ENCODE data around the gene EHD4.
A peak's percentile ranks its signal among the peaks of the same experiment; 100 is the strongest.

Gene EHD4

DNA sequence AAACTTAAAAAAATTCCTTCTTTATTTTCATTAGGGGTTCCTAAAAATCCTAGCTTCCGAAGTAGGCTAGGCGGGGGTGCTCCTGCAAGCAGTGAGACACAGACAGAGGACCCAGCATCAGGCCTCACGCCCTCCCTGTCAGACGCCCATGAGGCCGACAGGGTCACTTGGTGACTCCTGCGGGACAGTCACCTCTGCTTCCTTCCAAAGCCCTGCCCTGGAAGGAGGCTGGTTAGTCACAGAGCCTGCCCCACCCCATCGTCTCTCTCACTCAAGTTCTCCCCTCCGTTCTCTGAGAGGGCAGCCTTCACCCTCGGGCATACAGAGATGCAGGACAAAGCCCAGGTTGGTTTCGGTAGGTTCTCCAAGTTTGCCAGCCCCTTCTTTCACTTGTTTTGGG is 38.6 kb downstream of the EHD4 start:
- peak in 1 of 2 experiments; percentile 39 for DNase-seq

- DNase-seq = no peak
Observed at GRCh38 chr15:41933326-41933725, 39.0 kb downstream of the EHD4 start.

DNA sequence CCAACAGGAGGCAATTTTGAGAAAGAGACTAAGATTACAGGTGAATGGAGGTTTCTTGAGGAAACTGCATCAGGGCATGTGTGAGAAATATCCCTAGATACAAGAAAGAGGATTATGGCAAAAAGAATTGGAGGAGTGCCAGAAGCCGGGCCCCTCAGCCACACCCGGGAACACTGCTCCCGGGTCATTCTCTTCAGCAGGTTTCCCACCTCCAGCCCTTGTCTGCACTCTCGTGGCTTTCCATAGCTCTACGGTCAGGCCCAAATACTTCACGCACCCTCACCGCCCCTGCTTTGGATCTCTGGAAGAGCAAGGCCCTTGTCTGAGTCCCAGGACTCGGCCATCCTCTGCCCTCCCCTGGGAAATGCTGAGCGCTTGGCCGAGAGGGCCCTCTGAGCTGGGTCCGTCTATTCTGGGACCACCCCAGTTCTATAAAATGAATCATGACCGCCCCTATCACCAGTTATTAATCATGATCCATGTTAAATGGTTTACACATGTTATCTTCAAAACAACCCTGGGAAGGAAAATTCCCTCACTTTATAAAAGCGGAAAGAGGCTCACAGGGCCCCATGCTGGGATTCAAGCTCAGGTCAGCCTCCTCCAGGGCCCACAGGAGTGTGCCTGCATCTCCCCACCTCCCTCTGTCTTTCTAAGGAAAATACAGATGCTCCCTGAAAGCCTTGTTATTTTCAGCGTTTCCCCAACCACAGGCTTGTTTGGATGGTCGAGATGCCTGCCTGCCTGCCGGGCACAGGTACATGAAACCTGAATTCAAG is 39.7 kb downstream of the EHD4 start:
- no peak for DNase-seq

DNA sequence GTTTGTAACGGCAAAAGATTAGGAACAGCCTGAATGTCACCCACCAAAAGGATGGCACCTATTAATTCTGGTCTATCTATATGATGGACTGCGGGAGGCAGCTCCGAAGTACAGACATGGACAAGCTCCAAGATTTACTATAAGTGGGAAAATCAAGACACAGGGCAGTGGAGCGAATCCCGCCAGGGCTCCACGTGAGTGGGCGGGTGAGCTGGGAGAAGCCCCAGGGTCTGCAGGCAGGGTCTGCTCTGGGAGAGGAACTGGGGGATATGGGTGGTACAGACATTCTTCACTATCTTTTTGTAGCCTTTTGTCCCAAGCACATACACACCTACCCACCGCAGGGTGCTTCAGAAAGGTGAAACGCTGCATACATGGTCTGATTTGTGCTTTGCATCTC is 40.3 kb downstream of the EHD4 start:
- DNase-seq = no peak

- no peak for DNase-seq
Observed at GRCh38 chr15:41930867-41931222, 41.5 kb downstream of the EHD4 start.

DNA sequence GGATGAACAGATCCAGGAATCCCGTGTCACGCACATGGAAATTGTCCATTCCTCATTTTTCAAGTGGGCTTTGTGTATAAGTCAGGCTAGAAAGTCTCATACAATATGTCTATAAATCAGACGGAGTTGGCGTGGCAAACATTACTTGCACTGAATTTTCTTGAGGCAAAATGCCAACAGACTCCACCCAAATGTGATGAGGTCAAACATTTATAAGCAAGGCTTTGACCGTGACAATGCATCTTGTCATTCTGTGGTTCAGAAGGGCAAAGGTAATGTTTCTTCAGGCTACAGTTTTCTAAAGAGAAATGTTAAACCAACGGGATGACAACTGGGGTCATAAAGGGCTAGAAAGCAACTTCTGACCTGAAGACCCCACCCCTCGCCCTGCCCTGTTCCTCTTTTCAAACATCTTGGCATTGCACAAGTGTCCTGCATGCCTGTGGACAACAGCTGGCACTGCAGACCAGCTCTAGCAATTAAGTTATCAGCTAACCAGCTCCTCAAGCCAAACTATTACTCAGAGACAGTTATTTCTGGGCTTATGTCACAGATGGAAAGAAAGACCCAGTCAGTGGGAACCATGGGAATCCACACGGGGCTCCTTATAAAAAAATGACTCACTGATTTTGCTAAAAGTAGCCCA is 42.0 kb downstream of the EHD4 start:
- peak in 1 of 2 experiments; percentile 33 for DNase-seq

- no peak for DNase-seq
Observed at GRCh38 chr15:41928637-41929620, 43.4 kb downstream of the EHD4 start.

GRCh38 chr15:41928100-41928499 is 44.3 kb downstream of the EHD4 start:
- no peak for DNase-seq

DNA sequence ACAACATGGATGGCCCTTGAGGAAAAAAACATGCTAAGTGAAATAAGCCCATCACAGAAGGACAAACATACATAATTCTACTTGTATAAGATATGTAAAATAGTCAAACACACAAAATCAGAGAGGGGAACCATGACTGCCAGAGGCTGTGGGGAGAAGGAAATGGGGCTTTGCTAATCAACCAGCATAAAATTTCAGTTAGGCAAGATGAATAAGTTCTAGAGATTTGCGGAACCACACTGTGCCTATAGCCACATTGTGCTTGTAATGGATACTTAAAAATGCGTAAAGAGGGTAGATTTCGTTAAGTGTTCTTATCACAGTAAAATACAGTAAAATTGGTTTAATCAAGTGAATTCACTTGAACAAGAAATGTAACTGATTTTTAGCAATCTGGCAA is 44.8 kb downstream of the EHD4 start:
- no peak for DNase-seq

DNA sequence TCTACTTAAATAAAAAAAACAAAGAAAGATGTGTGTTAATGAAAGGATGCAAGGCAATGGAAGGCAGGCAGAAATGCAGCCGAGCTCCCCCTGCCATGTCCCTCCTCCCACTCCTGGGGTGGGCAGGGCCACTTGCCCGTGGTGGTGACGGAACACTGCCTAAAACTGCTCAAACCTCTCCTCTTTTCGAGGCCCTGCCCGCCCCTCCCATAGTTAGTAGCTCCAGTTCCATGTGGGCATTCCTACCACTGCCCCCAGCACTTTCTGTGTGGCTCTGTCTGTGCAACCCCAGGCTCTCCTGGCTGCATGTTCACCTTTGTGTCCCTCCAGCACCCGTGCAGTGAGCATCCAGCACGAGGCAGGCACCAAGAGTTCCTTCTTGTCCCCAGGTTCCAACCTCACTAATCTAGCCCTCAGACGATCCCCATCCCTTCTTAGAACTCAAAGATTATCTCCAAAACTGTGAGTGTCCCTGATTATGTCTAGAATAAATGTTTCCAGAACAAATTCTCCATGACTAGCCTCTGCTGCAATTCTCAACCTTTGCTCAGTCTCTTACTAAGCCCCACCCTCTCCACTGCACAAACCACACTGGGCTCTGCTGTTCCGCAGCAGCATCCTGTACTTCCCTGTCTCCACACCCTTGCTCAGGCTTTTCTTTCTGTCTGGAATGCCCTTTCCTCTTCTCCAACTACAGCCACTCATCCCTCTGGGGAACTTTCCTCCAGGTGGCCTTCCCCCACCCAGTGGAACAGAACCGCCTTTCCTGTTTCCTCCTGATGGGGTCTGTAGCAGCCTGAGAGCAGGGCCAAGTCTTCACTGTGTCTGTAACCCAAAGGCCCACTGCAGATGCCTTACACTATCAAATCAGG is 45.9 kb downstream of the EHD4 start:
- DNase-seq = no peak

DNA sequence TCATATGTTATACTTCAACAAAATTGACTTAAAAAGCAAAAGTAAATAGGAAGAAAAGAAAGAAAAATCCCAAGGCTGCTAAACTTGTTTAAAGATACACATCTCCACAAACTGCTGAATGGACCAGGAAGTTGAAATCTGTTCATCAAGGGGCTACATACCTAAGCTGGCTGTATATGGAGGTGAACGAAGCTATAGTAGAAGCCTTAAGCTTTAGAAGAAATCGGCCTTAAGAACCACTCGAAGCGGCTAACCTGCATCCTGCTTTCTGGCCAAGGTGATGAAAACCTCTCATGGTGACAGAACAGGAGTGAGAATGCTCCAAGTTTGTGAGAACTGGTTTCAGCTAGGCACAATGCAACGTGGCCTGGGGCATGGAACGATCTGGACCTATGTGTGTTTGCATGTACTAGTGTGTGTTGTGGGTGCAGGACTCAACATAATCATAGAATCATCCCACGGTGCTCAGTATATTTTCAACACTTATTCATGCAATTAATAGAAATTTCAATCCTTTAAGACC is 47.2 kb downstream of the EHD4 start:
- no peak for DNase-seq

GRCh38 chr15:41923401-41923997 is 48.9 kb downstream of the EHD4 start:
- no peak for DNase-seq

GRCh38 chr15:41922353-41922752 is 50.0 kb downstream of the EHD4 start:
- DNase-seq = no peak

- no peak for DNase-seq
Observed at GRCh38 chr15:41921639-41922038, 50.7 kb downstream of the EHD4 start.

- no peak for DNase-seq
Observed at GRCh38 chr15:41921167-41921566, 51.2 kb downstream of the EHD4 start.

DNA sequence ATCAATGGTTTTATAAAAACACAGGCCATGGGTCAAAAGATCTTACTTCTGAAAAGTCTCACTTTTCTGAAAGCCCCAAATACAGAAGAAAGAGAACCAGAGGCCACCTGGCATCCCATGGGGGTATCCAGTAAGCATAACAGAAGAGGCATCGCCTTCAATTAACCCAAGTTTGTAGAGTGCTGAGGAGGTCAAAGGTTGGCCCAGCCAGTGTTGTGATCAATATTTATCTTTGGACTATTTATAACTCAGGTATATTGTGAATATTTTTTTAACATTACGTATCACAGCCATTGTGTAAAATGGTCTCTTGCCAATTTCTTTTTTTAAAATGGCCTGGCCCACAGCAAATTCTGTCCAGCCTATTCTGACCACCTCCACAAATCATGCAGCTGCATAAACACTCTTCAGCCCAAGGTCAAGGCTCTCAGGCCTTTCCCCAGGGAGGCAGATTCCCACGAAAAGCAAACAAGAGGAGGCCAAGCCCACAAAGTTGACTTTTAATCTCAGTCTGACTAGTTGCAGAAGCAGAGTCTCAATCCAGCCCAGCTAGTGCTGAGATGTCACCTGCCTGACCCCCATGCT is 52.3 kb downstream of the EHD4 start:
- no peak for DNase-seq

DNA sequence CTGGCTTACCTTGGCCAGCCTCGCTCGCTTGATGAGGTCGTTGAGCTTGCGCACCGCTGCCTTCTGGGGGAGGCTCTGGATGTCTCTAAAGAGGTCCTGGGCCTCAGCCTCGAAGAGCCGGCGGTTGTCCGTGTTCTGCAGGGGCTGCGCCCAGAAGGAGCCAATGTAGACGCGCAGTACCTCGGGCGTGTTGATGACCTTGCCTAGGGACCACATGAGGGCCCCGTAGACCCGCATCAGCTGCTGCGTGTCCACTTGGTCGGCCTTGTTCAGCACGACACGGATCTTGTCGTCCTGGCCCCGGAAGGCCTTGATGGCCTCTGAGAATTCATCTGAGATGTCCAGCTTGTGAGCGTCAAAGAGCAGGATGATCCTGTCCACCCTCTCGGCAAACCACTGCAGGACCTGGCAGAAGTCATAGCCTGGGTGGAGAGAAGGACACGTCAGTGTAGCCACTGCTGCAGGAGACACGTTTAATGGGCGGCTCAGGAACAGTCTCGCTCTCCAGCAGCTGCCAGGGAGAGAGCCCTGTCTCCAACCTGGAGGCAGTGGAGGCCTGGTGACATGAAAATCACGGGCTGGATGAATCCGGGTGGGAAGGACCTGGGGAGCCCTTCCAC is 53.0 kb downstream of the EHD4 start:
- DNase-seq = no peak

GRCh38 chr15:41918506-41919126 is 53.7 kb downstream of the EHD4 start:
- DNase-seq = no peak

DNA sequence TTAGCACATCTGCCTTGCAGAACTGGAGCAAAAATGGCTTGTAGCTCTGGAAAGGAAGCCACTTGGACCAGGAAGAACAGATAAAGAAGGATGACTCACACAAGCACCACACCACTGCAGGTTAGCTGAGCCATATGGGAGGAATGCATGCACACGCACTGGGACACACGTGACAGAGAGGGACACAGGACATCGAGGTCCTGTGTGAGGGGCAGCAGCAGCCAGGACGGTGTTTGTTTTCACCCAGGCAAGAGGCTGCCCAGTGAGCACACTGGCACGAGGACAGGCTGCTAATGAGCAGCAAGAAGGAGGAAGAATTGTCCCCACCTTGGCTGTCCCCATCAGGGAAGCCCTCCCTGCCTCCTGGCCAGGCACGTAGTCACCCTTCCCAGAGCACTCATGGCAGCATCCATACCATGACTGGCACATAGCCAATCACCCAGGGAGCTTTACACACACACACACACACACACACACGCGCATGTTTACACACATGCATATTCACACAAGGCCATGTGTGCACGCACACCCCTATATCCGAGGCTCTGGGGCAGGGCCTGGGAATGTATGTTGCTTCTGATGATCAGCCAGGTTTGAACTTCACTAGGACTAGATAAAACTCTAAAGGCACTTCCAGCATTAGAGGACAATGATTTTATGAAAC is 54.5 kb downstream of the EHD4 start:
- DNase-seq = peak in 1 of 2 experiments; percentile 39

All from SW 1271 (cell line).